NCI-H446 treated with DMSO at 0.1 percent for 48 hours (cell line): ENCODE measurements around the gene LIMK1.
"Not testable (repeated sequence)": the region's sequence is repeated elsewhere in the genome, so short reads cannot be mapped to it uniquely, and the experiment has no call there.

Experiments used
- DNase-seq: peaks from one replicate; lab custom pipeline; 2025; lab: John Stamatoyannopoulos, UW

LIMK1 gene

GRCh38 chr7:74126220-74126880, 42.7 kb downstream of the LIMK1 start:
- no peak for DNase-seq

DNA sequence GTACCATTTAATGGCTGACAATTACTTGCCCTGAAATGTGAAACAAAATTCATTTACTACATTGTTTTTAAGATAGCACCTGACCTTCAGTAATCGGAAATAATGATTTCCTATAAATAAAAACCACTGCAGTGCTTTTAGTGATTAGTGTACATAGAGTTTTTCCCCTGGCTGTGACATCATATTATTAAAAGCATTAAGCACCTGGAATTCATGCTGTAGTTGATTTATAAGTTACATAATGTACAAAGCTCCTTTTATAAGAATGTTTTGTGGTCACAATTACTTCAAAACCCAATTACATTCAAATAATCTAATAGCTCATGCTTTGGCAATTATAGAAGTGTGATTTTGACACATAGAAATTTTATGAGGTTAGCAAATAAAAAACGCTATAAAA, 46.3 kb downstream of the LIMK1 start:
- no peak for DNase-seq

- no peak for DNase-seq
Measured at GRCh38 chr7:74130518-74130917, 46.9 kb downstream of the LIMK1 start.

GRCh38 chr7:74134117-74134620, 50.6 kb downstream of the LIMK1 start:
- DNase-seq = no peak

DNA sequence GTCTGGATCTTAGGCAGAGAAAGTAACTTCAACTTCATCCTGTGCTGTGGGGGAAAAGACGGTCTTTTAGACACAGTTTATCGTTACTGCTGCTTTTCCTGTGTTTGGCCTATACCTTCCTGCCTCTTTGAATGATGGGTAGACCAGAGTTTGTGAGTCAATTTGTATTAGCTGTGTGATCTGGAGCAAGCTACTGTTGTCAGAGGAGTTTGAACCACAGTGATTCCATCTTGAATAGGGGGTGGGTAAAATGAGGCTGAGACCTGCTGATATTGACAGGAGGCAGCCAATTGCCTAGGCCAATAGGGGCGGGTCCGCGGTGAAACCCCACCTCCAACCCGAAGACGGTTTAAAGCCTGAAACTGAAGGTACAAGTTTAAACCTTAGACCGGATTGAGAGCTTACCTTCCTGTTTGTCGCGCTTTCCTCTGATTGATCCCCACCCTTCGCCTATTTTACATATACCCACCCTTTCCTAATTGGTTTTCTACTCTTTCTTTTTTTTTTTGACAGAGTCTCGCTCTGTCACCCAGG, 54.8 kb downstream of the LIMK1 start:
- DNase-seq = no peak

GRCh38 chr7:74138945-74139843, 55.6 kb downstream of the LIMK1 start:
- no peak for DNase-seq

DNA sequence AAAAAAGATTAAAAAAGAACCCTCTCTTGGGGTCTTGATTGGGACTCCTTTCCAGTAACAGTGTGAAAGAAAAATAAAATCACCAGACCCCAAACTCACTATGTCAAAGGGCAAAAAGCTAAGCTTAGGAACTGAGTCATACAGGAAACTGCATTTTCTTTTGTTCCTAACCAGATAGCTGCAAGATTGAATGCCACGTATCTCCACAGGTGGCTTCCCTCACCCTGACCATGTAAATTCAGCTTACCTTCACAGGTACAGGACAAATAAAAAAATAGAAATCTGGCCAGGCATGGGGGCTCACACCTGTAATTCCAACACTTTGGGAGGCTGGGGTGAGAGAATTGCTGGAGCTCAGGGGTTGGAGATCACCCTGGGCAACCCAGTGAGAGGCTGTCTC, 58.1 kb downstream of the LIMK1 start:
- no peak for DNase-seq

GRCh38 chr7:74143383-74143782, 59.8 kb downstream of the LIMK1 start:
- DNase-seq = no peak

- DNase-seq = no peak
Measured at GRCh38 chr7:74148491-74148890, 64.9 kb downstream of the LIMK1 start.

GRCh38 chr7:74149071-74149470, 65.5 kb downstream of the LIMK1 start:
- no peak for DNase-seq

- no peak for DNase-seq
Measured at GRCh38 chr7:74149603-74150002, 66.0 kb downstream of the LIMK1 start.

- no peak for DNase-seq
Measured at GRCh38 chr7:74153736-74154135, 70.1 kb downstream of the LIMK1 start.

GRCh38 chr7:74155810-74156395, 72.3 kb downstream of the LIMK1 start:
- no peak for DNase-seq

GRCh38 chr7:74157605-74158004, 74.0 kb downstream of the LIMK1 start:
- no peak for DNase-seq

- DNase-seq = no peak
Measured at GRCh38 chr7:74164985-74165456, 81.4 kb downstream of the LIMK1 start.

GRCh38 chr7:74165867-74166593, 82.4 kb downstream of the LIMK1 start:
- no peak for DNase-seq

- DNase-seq = not testable (repeated sequence)
Measured at GRCh38 chr7:74167324-74167723, 83.7 kb downstream of the LIMK1 start.
